ENCODE data around the gene TBL1XR1.

Gene TBL1XR1

GRCh38 chr3:177015881-177016280, 181.4 kb downstream of the TBL1XR1 start:
- TF ChIP-seq SIN3A (IDR thresholded peaks at IDR 0.05; ENCODE audit: borderline replicate concordance, insufficient read depth, low read length) (no peak), FOXP2 (optimal IDR thresholded peaks at IDR 0.05; ENCODE audit: borderline replicate concordance, extremely low read depth, extremely low read length, insufficient read depth) (no peak), POLR2AphosphoS5 (IDR thresholded peaks at IDR 0.05; ENCODE audit: low read depth, low read length) (no peak), TAF1 (IDR thresholded peaks at IDR 0.05; ENCODE audit: borderline replicate concordance, insufficient read depth, low read length) (no peak)
- TF ChIP-seq, protein P1, sequence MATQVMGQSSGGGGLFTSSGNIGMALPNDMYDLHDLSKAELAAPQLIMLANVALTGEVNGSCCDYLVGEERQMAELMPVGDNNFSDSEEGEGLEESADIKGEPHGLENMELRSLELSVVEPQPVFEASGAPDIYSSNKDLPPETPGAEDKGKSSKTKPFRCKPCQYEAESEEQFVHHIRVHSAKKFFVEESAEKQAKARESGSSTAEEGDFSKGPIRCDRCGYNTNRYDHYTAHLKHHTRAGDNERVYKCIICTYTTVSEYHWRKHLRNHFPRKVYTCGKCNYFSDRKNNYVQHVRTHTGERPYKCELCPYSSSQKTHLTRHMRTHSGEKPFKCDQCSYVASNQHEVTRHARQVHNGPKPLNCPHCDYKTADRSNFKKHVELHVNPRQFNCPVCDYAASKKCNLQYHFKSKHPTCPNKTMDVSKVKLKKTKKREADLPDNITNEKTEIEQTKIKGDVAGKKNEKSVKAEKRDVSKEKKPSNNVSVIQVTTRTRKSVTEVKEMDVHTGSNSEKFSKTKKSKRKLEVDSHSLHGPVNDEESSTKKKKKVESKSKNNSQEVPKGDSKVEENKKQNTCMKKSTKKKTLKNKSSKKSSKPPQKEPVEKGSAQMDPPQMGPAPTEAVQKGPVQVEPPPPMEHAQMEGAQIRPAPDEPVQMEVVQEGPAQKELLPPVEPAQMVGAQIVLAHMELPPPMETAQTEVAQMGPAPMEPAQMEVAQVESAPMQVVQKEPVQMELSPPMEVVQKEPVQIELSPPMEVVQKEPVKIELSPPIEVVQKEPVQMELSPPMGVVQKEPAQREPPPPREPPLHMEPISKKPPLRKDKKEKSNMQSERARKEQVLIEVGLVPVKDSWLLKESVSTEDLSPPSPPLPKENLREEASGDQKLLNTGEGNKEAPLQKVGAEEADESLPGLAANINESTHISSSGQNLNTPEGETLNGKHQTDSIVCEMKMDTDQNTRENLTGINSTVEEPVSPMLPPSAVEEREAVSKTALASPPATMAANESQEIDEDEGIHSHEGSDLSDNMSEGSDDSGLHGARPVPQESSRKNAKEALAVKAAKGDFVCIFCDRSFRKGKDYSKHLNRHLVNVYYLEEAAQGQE (IDR thresholded peaks at IDR 0.05; ENCODE audit: insufficient read depth in 1 of 2, low read depth in 2 of 2, low read length in 2 of 2), result no peak

GRCh38 chr3:177013681-177014280, 183.5 kb downstream of the TBL1XR1 start:
- TF ChIP-seq SIN3A (IDR thresholded peaks at IDR 0.05; ENCODE audit: borderline replicate concordance, insufficient read depth, low read length) (no peak), FOXP2 (optimal IDR thresholded peaks at IDR 0.05; ENCODE audit: borderline replicate concordance, extremely low read depth, extremely low read length, insufficient read depth) (no peak), TAF1 (IDR thresholded peaks at IDR 0.05; ENCODE audit: borderline replicate concordance, insufficient read depth, low read length) (no peak), POLR2AphosphoS5 (IDR thresholded peaks at IDR 0.05; ENCODE audit: low read depth, low read length) (no peak; the same call in 1 of the 2 replicates)
- TF ChIP-seq, protein P1 (IDR thresholded peaks at IDR 0.05; ENCODE audit: insufficient read depth in 1 of 2, low read depth in 2 of 2, low read length in 2 of 2), result no peak

- TF ChIP-seq SIN3A (IDR thresholded peaks at IDR 0.05; ENCODE audit: borderline replicate concordance, insufficient read depth, low read length), result no peak
- TF ChIP-seq, protein P1 (IDR thresholded peaks at IDR 0.05; ENCODE audit: insufficient read depth in 1 of 2, low read depth in 2 of 2, low read length in 2 of 2), result no peak
Observed at GRCh38 chr3:177005718-177006405, 191.4 kb downstream of the TBL1XR1 start.

DNA sequence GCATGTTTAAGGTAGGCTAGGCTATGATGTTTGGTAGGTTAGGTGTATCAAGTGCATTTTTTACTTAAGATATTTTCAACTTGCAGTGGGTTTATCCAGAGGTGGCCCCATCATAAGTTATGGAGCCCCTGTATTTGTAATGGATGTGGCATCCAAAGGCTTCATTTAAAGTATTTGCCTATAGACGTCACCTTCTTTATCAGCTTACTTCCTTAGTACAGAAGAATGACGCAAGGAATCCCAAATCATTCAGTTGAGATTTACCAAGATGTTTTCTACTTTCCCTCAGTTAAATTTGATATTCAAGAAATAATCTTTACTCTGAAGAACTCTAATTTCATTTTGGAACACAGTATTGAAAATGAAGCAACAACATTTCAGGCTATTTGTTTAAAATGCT, 201.3 kb downstream of the TBL1XR1 start:
- no peak for TF ChIP-seq TAF1 (IDR thresholded peaks at IDR 0.05; ENCODE audit: borderline replicate concordance, insufficient read depth, low read length)
- no peak for TF ChIP-seq FOXP2 (optimal IDR thresholded peaks at IDR 0.05; ENCODE audit: borderline replicate concordance, extremely low read depth, extremely low read length, insufficient read depth)
- TF ChIP-seq, protein P1 (IDR thresholded peaks at IDR 0.05; ENCODE audit: insufficient read depth in 1 of 2, low read depth in 2 of 2, low read length in 2 of 2), result no peak
- TF ChIP-seq POLR2AphosphoS5 (IDR thresholded peaks at IDR 0.05; ENCODE audit: low read depth, low read length), result no peak
- no peak for TF ChIP-seq SIN3A (IDR thresholded peaks at IDR 0.05; ENCODE audit: borderline replicate concordance, insufficient read depth, low read length)

Data from PFSK-1 (cell line).